GM19193 (cell line): ENCODE data around the gene NFE2L2.

Experiments
- POLR2A ChIP-seq: IDR thresholded peaks from 4 replicates; pipeline ENCODE4 v1.6.1; 2011; ENCODE audit not compliant: insufficient read depth, insufficient read length; ENCODE audit errors: extremely low read depth

NFE2L2 gene

GRCh38 chr2:177284531-177284930 is 20.0 kb upstream of the NFE2L2 start:
- no peak for TF ChIP-seq POLR2A

GRCh38 chr2:177283906-177284305 is 19.4 kb upstream of the NFE2L2 start:
- no peak for TF ChIP-seq POLR2A

GRCh38 chr2:177282787-177283572 is 18.5 kb upstream of the NFE2L2 start:
- TF ChIP-seq POLR2A, result no peak

DNA sequence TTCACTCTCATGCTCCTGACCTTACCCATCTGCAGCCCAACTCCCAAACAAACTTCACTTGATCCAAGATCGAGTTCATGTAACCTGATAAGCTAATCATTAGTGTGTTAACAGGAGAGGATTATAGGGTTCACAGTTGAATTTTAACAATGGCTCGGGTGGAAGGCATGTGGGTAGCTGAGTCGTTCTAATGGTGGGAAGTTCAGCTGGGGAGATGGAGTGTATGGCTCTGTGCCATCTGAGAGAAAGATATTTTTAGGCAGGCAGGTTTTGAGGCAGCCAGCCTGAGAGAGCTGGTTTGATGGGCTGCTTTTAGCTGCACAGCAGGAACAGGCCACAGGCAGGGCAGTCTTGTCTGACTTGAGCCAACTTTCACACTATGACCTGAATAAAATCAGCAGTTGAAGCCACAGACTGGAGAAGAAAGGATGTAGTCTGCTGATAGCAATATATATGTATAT is 17.7 kb upstream of the NFE2L2 start:
- TF ChIP-seq POLR2A, result no peak

- no peak for TF ChIP-seq POLR2A
Observed at GRCh38 chr2:177281400-177282180, 17.1 kb upstream of the NFE2L2 start.

DNA sequence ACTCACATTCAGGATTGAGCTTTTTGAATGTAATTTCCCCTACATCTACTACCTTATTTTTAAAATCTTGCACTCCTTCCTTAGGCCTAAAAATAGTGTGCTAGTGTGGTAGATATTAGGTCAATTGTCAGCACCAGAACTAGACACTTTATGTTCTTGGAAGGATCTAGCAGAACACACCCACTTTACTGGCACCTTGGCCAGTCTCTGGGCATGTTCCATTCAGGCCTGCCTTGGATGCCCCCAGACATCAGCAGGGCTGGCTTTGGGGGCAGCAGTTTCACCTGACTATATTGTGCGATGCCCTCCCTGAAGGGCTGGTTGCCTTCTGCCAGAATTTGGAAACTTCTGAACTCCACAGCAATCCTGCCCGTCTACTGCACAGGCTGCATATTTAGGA is 15.3 kb upstream of the NFE2L2 start:
- no peak for TF ChIP-seq POLR2A

DNA sequence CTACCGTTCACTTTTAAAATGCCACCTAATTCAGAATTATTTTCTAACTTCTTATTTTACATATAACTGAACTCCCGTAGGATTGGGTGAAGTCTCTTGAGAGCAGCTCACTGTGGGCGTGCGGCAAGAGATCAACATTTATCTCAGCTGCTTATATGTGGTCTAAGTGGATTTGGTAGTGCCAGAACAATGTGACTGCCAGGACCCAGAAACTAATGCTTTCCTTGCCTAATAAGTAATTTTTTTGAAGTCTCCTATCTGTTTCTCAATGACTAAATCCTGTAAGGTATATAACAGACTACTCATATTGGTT is 11.2 kb upstream of the NFE2L2 start:
- TF ChIP-seq POLR2A, result no peak

- TF ChIP-seq POLR2A, result no peak
Observed at GRCh38 chr2:177275040-177275742, 10.7 kb upstream of the NFE2L2 start.

GRCh38 chr2:177273408-177273807 is 8.9 kb upstream of the NFE2L2 start:
- TF ChIP-seq POLR2A, result no peak

DNA sequence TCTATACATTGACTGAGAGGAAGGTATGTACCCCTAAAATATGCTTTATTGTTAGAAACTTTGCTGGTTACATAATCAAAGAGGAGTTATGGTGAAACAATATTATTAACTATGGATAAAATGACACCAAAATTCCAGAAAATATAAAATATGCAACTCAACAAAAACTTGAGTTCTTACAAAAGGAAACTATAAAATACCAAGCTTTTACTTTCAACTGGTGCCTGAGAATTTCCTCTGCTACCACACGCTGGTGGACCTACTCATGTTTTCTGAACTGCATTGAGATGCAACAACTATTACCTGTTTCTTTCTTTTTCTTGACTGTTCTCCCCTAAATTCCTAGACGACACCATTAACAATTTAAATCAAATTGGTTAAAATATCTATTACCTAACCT is 8.2 kb upstream of the NFE2L2 start:
- no peak for TF ChIP-seq POLR2A

GRCh38 chr2:177271981-177272666 is 7.6 kb upstream of the NFE2L2 start:
- no peak for TF ChIP-seq POLR2A

DNA sequence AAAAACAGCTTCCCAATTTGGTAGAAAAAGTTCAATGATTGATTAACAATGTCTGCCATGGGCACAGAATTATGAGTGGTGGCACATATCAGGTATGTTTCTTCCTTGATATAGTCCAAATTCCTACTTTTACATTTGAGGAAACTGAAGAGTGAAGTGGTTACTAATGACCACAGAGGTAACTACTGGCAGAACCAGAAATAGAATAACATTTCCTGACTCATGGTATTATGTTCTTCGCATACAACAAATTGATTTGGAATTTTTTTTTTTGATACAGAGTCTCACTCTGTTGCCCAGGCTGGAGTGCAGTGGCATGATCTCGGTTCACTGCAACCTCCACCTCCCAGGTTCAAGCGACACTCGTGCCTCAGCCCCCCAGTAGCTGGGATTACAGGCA is 6.0 kb upstream of the NFE2L2 start:
- no peak for TF ChIP-seq POLR2A

GRCh38 chr2:177268901-177269300 is 4.4 kb upstream of the NFE2L2 start:
- no peak for TF ChIP-seq POLR2A

- TF ChIP-seq POLR2A, result no peak
Observed at GRCh38 chr2:177268187-177268871, 3.8 kb upstream of the NFE2L2 start.

GRCh38 chr2:177265824-177266817 is 1.6 kb upstream of the NFE2L2 start:
- no peak for TF ChIP-seq POLR2A
